HG03135 (cell line): ENCODE results near the gene TMCO4.

Source experiments
- ATAC-seq: cut with Tn5 transposase; IDR thresholded peaks from one replicate; pipeline ENCODE4 v1.9.1; 2021; ENCODE audit warnings: mild to moderate bottlenecking, moderate library complexity; ENCODE audit not compliant: unreplicated experiment

The TMCO4 gene

GRCh38 chr1:19776933-19777332 lies 22.8 kb downstream of the TMCO4 start:
- no peak for ATAC-seq

- ATAC-seq = no peak
Measured at GRCh38 chr1:19776287-19776686, 23.4 kb downstream of the TMCO4 start.

- no peak for ATAC-seq
Measured at GRCh38 chr1:19775831-19776230, 23.9 kb downstream of the TMCO4 start.

GRCh38 chr1:19775317-19775716 lies 24.4 kb downstream of the TMCO4 start:
- ATAC-seq = no peak

- no peak for ATAC-seq
Measured at GRCh38 chr1:19774180-19774785, 25.4 kb downstream of the TMCO4 start.

- ATAC-seq = no peak
Measured at GRCh38 chr1:19773485-19773884, 26.2 kb downstream of the TMCO4 start.

- no peak for ATAC-seq
Measured at GRCh38 chr1:19772053-19772452, 27.7 kb downstream of the TMCO4 start.

GRCh38 chr1:19771350-19771749 lies 28.4 kb downstream of the TMCO4 start:
- no peak for ATAC-seq

- no peak for ATAC-seq
Measured at GRCh38 chr1:19770436-19771190, 29.1 kb downstream of the TMCO4 start.

GRCh38 chr1:19769211-19769932 lies 30.3 kb downstream of the TMCO4 start:
- ATAC-seq = no peak

- no peak for ATAC-seq
Measured at GRCh38 chr1:19768353-19769210, 31.1 kb downstream of the TMCO4 start.

- no peak for ATAC-seq
Measured at GRCh38 chr1:19765623-19766022, 34.1 kb downstream of the TMCO4 start.

- ATAC-seq = no peak
Measured at GRCh38 chr1:19764848-19765247, 34.9 kb downstream of the TMCO4 start.

- no peak for ATAC-seq
Measured at GRCh38 chr1:19762175-19762779, 37.4 kb downstream of the TMCO4 start.

- no peak for ATAC-seq
Measured at GRCh38 chr1:19759740-19760089, 40.0 kb downstream of the TMCO4 start.

- no peak for ATAC-seq
Measured at GRCh38 chr1:19758227-19758830, 41.4 kb downstream of the TMCO4 start.

- no peak for ATAC-seq
Measured at GRCh38 chr1:19757641-19758040, 42.1 kb downstream of the TMCO4 start.

GRCh38 chr1:19756480-19756879 lies 43.2 kb downstream of the TMCO4 start:
- ATAC-seq = no peak

- no peak for ATAC-seq
Measured at GRCh38 chr1:19754482-19754881, 45.2 kb downstream of the TMCO4 start.

GRCh38 chr1:19752083-19752696 lies 47.5 kb downstream of the TMCO4 start:
- ATAC-seq = no peak
